IMR-90 (cell line): ENCODE results near the gene MLEC. TPM values are rescaled to one million over a fixed set of nuclear protein-coding genes. Genes with fewer than 3 reads are reported as not detected.
A peak's percentile ranks its signal among the peaks of the same experiment; 100 is the strongest.

Source experiments
- ATAC-seq: fragments of 200-7000 bp; cut with Tn5 transposase; 2 replicates; pipeline ENCODE4 v1.9.1; 2020; ENCODE audit warnings: low read depth, mild to moderate bottlenecking, moderate library complexity
- BruUV-seq: library from RNA; stranded (reverse); fragments of 400-500 nt; replicated peaks from 2 replicates; lab custom pipeline; 2021; lab: Mats Ljungman, UMichigan
- CTCF ChIA-PET: fragments of 300-600 bp; formaldehyde crosslinking; extraction: SDS; loops from one replicate; lab custom pipeline; 2021; ENCODE audit warnings: antibody characterized with exemption; lab: Yijun Ruan, JAX
- POLR2A ChIA-PET: fragments of 300-600 bp; sonication (Branson Sonifier 250); formaldehyde crosslinking; loops from one replicate; lab custom pipeline; 2022; ENCODE audit warnings: antibody characterized with exemption; ENCODE audit not compliant: unreplicated experiment; lab: Charles Lee
- DNase-seq: peaks from one replicate; pipeline ENCODE4 v3.0.0; 2013
- H2AFZ ChIP-seq: replicated peaks from 2 replicates; pipeline ENCODE3; 2013; ENCODE audit warnings: low read length, mild to moderate bottlenecking; ENCODE audit not compliant: poor library complexity
- H2AK5ac ChIP-seq: 2 replicates; pipeline ENCODE4 v1.6.1; 2013; ENCODE audit warnings: low read depth, low read length, inconsistent platforms
- H2AK9ac ChIP-seq: replicated peaks from 2 replicates; pipeline ENCODE3; 2013; ENCODE audit warnings: mild to moderate bottlenecking, low read depth, low read length, moderate library complexity; ENCODE audit not compliant: poor library complexity
- H2BK120ac ChIP-seq: 2 replicates; pipeline ENCODE4 v1.6.1; 2013; ENCODE audit warnings: low read depth, low read length, inconsistent platforms
- H2BK15ac ChIP-seq: 3 replicates; pipeline ENCODE4 v1.6.1; 2013; ENCODE audit warnings: low read depth, low read length, inconsistent platforms
- H2BK20ac ChIP-seq: 2 replicates; pipeline ENCODE4 v1.6.1; 2013; ENCODE audit warnings: low read depth, mild to moderate bottlenecking, inconsistent platforms, low read length, moderate library complexity
- H2BK5ac ChIP-seq: 2 replicates; pipeline ENCODE4 v1.6.1; 2013; ENCODE audit warnings: mild to moderate bottlenecking, low read depth, low read length, inconsistent platforms; ENCODE audit not compliant: poor library complexity, severe bottlenecking
- H3K14ac ChIP-seq: replicated peaks from 2 replicates; pipeline ENCODE4 v1.6.1; 2013; ENCODE audit warnings: low read depth, low read length, inconsistent platforms
- H3K18ac ChIP-seq: 2 replicates; pipeline ENCODE4 v1.6.1; 2013; ENCODE audit warnings: low read depth, low read length, control low read depth
- H3K23ac ChIP-seq: 2 replicates; pipeline ENCODE4 v1.6.1; 2013; ENCODE audit warnings: low read depth, low read length, inconsistent platforms
- H3K27ac ChIP-seq: 2 replicates; pipeline ENCODE4 v1.5.1; 2013; ENCODE audit warnings: mild to moderate bottlenecking, control low read depth, low read length; ENCODE audit not compliant: insufficient read depth
- H3K27me3 ChIP-seq: 2 replicates; pipeline ENCODE4 v1.6.1; 2013; ENCODE audit warnings: low read length; ENCODE audit not compliant: control insufficient read depth, insufficient read depth
- H3K36me3 ChIP-seq: 2 replicates; pipeline ENCODE4 v1.6.1; 2013; ENCODE audit warnings: low read length, mixed read lengths; ENCODE audit not compliant: control insufficient read depth, insufficient read depth
- H3K4ac ChIP-seq: 2 replicates; pipeline ENCODE4 v1.6.1; 2013; ENCODE audit warnings: low read depth, low read length, inconsistent platforms
- H3K4me1 ChIP-seq: 2 replicates; pipeline ENCODE4 v1.6.1; 2013; ENCODE audit warnings: low read length, mixed read lengths; ENCODE audit not compliant: control insufficient read depth, insufficient read depth
- H3K4me2 ChIP-seq: 2 replicates; pipeline ENCODE4 v1.6.1; 2013; ENCODE audit warnings: low read depth, mild to moderate bottlenecking, control low read depth, low read length, moderate library complexity
- H3K4me3 ChIP-seq: 2 replicates; pipeline ENCODE4 v1.5.1; 2013; ENCODE audit warnings: low read depth, mild to moderate bottlenecking, control low read depth, low read length, moderate library complexity; ENCODE audit not compliant: insufficient read depth
- H3K56ac ChIP-seq: 2 replicates; pipeline ENCODE4 v1.6.1; 2013; ENCODE audit warnings: low read length, inconsistent platforms; ENCODE audit not compliant: insufficient read depth; ENCODE audit errors: extremely low read depth
- H3K79me1 ChIP-seq, 2 experiments: 2 replicates each; pipeline ENCODE4 v1.6.1; 2013; ENCODE audit warnings: low read length in 2 of 2, inconsistent platforms in 1 of 2, low read depth in 1 of 2
- H3K9ac ChIP-seq: 2 replicates; pipeline ENCODE4 v1.6.1; 2013; ENCODE audit warnings: low read depth, low read length, control low read depth
- H3K9me1 ChIP-seq: 2 replicates; pipeline ENCODE4 v1.6.1; 2013; ENCODE audit warnings: low read length, inconsistent platforms; ENCODE audit not compliant: insufficient read depth
- H3K9me3 ChIP-seq: 2 replicates; pipeline ENCODE4 v1.6.1; 2013; ENCODE audit warnings: low read length; ENCODE audit not compliant: control insufficient read depth, insufficient read depth
- H4K20me1 ChIP-seq: 2 replicates; pipeline ENCODE4 v1.6.1; 2013; ENCODE audit warnings: low read length, inconsistent platforms; ENCODE audit not compliant: insufficient read depth
- H4K5ac ChIP-seq: 2 replicates; pipeline ENCODE4 v1.6.1; 2013; ENCODE audit warnings: mild to moderate bottlenecking, low read depth, low read length, control low read depth
- H4K8ac ChIP-seq, 2 experiments: 2 replicates each; pipeline ENCODE4 v1.6.1; 2013; ENCODE audit warnings: low read depth in 2 of 2, low read length in 2 of 2, control low read depth in 1 of 2, inconsistent platforms in 1 of 2
- H4K91ac ChIP-seq: 2 replicates; pipeline ENCODE4 v1.6.1; 2013; ENCODE audit warnings: low read depth, low read length, inconsistent platforms; ENCODE audit not compliant: insufficient read depth
- BHLHE40 ChIP-seq: fragments of 150-350 bp; IDR thresholded peaks from 2 replicates; pipeline ENCODE4 v1.6.1; 2016; ENCODE audit warnings: mild to moderate bottlenecking, low read depth, low read length
- CTCF ChIP-seq: conservative IDR thresholded peaks from 2 replicates; pipeline ENCODE4 v1.5.1; 2012; ENCODE audit warnings: mild to moderate bottlenecking, low read depth, low read length, improper control_type of control experiment
- ELK1 ChIP-seq: fragments of 150-350 bp; IDR thresholded peaks from 2 replicates; pipeline ENCODE4 v1.6.1; 2016; ENCODE audit warnings: low read depth, mild to moderate bottlenecking, low read length, moderate library complexity, borderline replicate concordance
- MAZ ChIP-seq: IDR thresholded peaks from 2 replicates; pipeline ENCODE4 v1.6.1; 2012; ENCODE audit warnings: low read depth, mild to moderate bottlenecking, low read length, improper control_type of control experiment, moderate library complexity, borderline replicate concordance
- NFE2L2 ChIP-seq: fragments of 150-350 bp; IDR thresholded peaks from 2 replicates; pipeline ENCODE4 v1.6.1; 2016; ENCODE audit warnings: low read depth, mild to moderate bottlenecking, low read length
- SMC3 ChIP-seq: fragments of 150-350 bp; IDR thresholded peaks from 2 replicates; pipeline ENCODE4 v1.6.1; 2016; ENCODE audit warnings: low read depth, mild to moderate bottlenecking, antibody characterized with exemption, low read length, moderate library complexity
- WGBS, 2 experiments: methylation state at CpG; one replicate each; pipeline versions ENCODE4 v1.1.5 to v1.1.7; 2013; ENCODE audit warnings: missing lambda C conversion rate in 2 of 2; ENCODE audit not compliant: insufficient read length in 1 of 2; ENCODE audit errors: extremely low coverage in 2 of 2; 5-methylcytosine and 5-hydroxymethylcytosine counted together
- dilution Hi-C: fragments of 300-500 bp; cut with HindIII; formaldehyde crosslinking; loops from one replicate; pipeline ENCODE4 v1.14.3; 2018; ENCODE audit warnings: low sequenced_read_pairs; ENCODE audit not compliant: unreplicated experiment
- in situ Hi-C: fragments of 300-500 bp; cut with MboI; formaldehyde crosslinking; loops from 3 replicates; pipeline ENCODE4 v1.14.3; 2019; ENCODE audit warnings: low sequenced_read_pairs, inconsistent platforms, mixed read lengths
- intact Hi-C: fragments of 100-400 bp; cut with micrococcal nuclease; formaldehyde crosslinking; loops from 2 replicates; pipeline ENCODE4 v1.10.0; 2022
- polyA plus RNA-seq, 3 experiments: library from polyadenylated mRNA; depleted of rRNA; stranded (reverse); fragments of >200 nt; gene quantifications; 2 replicates each; pipeline ENCODE4 v1.2.3, GENCODE V29; 2012; ENCODE audit warnings: low replicate concordance in 1 of 3
- total RNA-seq: library from RNA; depleted of rRNA; stranded (reverse); fragments of >200 nt; gene quantifications from 2 replicates; pipeline ENCODE4 v1.2.3, GENCODE V29; 2012; rRNA removed

The MLEC gene
- total and polyA plus RNA-seq, 2 of the 4 experiments (the other 2 are of a cell fraction), result 44.1 to 137 TPM

- 93% methylated on average over 5 of the region's 9 CpGs; no CpG with 5 or more reads in 1 of the 2 experiments for WGBS, 2 experiments
- no peaks in the 10 kb centered on the region for H3K36me3 ChIP-seq
- H3K56ac ChIP-seq, result no peak overlapping the region
- peak overlapping the region; percentile 58 for H2AFZ ChIP-seq
- H3K4me3 ChIP-seq, result no peak overlapping the region
- H2AK9ac ChIP-seq, result no peak overlapping the region
- no peak overlapping the region for H4K8ac ChIP-seq
- no peak overlapping the region for H3K14ac ChIP-seq
- H2BK5ac ChIP-seq, result no peak overlapping the region
- no peak overlapping the region for H3K27ac ChIP-seq
- H2BK120ac ChIP-seq, result no peak overlapping the region
- H3K4me1 ChIP-seq, result no peaks in the 10 kb centered on the region
- TF ChIP-seq CTCF (no peak), ELK1 (no peak), NFE2L2 (no peak), BHLHE40 (no peak), SMC3 (no peak), MAZ (no peak)
- H2BK20ac ChIP-seq, result no peak overlapping the region
- no peak overlapping the region for H3K4me2 ChIP-seq
- H2AK5ac ChIP-seq, result no peak overlapping the region
- no peaks in the 10 kb centered on the region for H3K9me1 ChIP-seq
- BruUV-seq, result no TSS peak
- no peak overlapping the region for H3K4ac ChIP-seq
- DNase-seq (no peak), ATAC-seq (no peak)
- H3K18ac ChIP-seq, result no peak overlapping the region
- POLR2A ChIA-PET, result no interaction called here
- intact Hi-C loops, result no loop called here
- H3K9me3 ChIP-seq, result peaks cover 3% of the 10 kb centered on the region; the same call in 1 of the 2 replicates
- H4K20me1 ChIP-seq, result no peaks in the 10 kb centered on the region
- dilution Hi-C loops, result no loop called here
- H3K23ac ChIP-seq, result no peak overlapping the region
- in situ Hi-C loops, result no loop called here
- no peaks in the 10 kb centered on the region for H3K79me1 ChIP-seq
- peaks cover 6% of the 10 kb centered on the region; the same call in 1 of the 2 replicates for H3K27me3 ChIP-seq
- no peak overlapping the region for H4K5ac ChIP-seq
- H2BK15ac ChIP-seq, result no peak overlapping the region
- H4K91ac ChIP-seq, result no peak overlapping the region
- CTCF ChIA-PET, result interaction anchor here (0.6 kb wide), 1 partner anchor 35 kb away, joined by 8 read pairs; no protein-coding TSS in a partner anchor
- no peak overlapping the region for H3K9ac ChIP-seq
Observed at GRCh38 chr12:120751389-120751788, 64.4 kb downstream of the MLEC start.

Other genes with a start within 250 kb of the MLEC start
- 339 and 396 TPM in 2 replicates for gene COX6A1, start 249.0 kb upstream of the MLEC start, total RNA-seq
- 541 and 664 TPM in 2 replicates for gene COX6A1, start 249.0 kb upstream of the MLEC start, polyA plus RNA-seq (2012; rRNA removed)
- gene TRIAP1, start 240.8 kb upstream of the MLEC start, total RNA-seq, result 19.2 and 45.5 TPM in 2 replicates
- 23.2 and 32.3 TPM in 2 replicates for gene TRIAP1, start 240.8 kb upstream of the MLEC start, polyA plus RNA-seq (2012; rRNA removed)
- gene GATC, start 240.7 kb upstream of the MLEC start, total RNA-seq, result 15.6 and 16.5 TPM in 2 replicates
- 7.6 and 8.7 TPM in 2 replicates for gene GATC, start 240.7 kb upstream of the MLEC start, polyA plus RNA-seq (2012; rRNA removed)
- gene SRSF9, start 217.4 kb upstream of the MLEC start, total RNA-seq, result 102 and 196 TPM in 2 replicates
- 132 and 143 TPM in 2 replicates for gene SRSF9, start 217.4 kb upstream of the MLEC start, polyA plus RNA-seq (2012; rRNA removed)
- gene DYNLL1, start 191.0 kb upstream of the MLEC start, total RNA-seq, result 696 and 709 TPM in 2 replicates
- gene DYNLL1, start 191.0 kb upstream of the MLEC start, polyA plus RNA-seq (2012; rRNA removed), result 627 and 663 TPM in 2 replicates
- 25.1 and 29.4 TPM in 2 replicates for gene COQ5, start 158.0 kb upstream of the MLEC start, total RNA-seq
- 17.3 and 21.6 TPM in 2 replicates for gene COQ5, start 158.0 kb upstream of the MLEC start, polyA plus RNA-seq (2012; rRNA removed)
- 43.0 and 44.4 TPM in 2 replicates for gene RNF10, start 152.8 kb upstream of the MLEC start, total RNA-seq
- gene RNF10, start 152.8 kb upstream of the MLEC start, polyA plus RNA-seq (2012; rRNA removed), result 65.2 and 95.0 TPM in 2 replicates
- gene POP5, start 105.7 kb upstream of the MLEC start, total RNA-seq, result 66.1 and 69.5 TPM in 2 replicates
- gene POP5, start 105.7 kb upstream of the MLEC start, polyA plus RNA-seq (2012; rRNA removed), result 81.5 and 99.4 TPM in 2 replicates
- gene CABP1, start 46.5 kb upstream of the MLEC start, total RNA-seq, result 0.54 and 0.83 TPM in 2 replicates
- 0.20 and 1.1 TPM in 2 replicates for gene CABP1, start 46.5 kb upstream of the MLEC start, polyA plus RNA-seq (2012; rRNA removed)
- 8.4 and 10.3 TPM in 2 replicates for gene UNC119B, start 23.3 kb downstream of the MLEC start, total RNA-seq
- 17.8 and 21.6 TPM in 2 replicates for gene UNC119B, start 23.3 kb downstream of the MLEC start, polyA plus RNA-seq (2012; rRNA removed)
- 2.9 and 3.1 TPM in 2 replicates for gene ACADS, start 38.7 kb downstream of the MLEC start, total RNA-seq
- 5.5 and 6.5 TPM in 2 replicates for gene ACADS, start 38.7 kb downstream of the MLEC start, polyA plus RNA-seq (2012; rRNA removed)
- gene SPPL3, start 217.2 kb downstream of the MLEC start, total RNA-seq, result 1.6 and 3.6 TPM in 2 replicates
- gene SPPL3, start 217.2 kb downstream of the MLEC start, polyA plus RNA-seq (2012; rRNA removed), result 14.4 and 18.0 TPM in 2 replicates